GM19328 (cell line): ENCODE data around the gene CYP19A1.
"Not testable (repeated sequence)": the region's sequence is repeated elsewhere in the genome, so short reads cannot be mapped to it uniquely, and the experiment has no call there.

Source experiments
- ATAC-seq: cut with Tn5 transposase; IDR thresholded peaks from one replicate; pipeline ENCODE4 v1.9.1; 2021; ENCODE audit warnings: mild to moderate bottlenecking, moderate library complexity; ENCODE audit not compliant: unreplicated experiment

Gene CYP19A1

DNA sequence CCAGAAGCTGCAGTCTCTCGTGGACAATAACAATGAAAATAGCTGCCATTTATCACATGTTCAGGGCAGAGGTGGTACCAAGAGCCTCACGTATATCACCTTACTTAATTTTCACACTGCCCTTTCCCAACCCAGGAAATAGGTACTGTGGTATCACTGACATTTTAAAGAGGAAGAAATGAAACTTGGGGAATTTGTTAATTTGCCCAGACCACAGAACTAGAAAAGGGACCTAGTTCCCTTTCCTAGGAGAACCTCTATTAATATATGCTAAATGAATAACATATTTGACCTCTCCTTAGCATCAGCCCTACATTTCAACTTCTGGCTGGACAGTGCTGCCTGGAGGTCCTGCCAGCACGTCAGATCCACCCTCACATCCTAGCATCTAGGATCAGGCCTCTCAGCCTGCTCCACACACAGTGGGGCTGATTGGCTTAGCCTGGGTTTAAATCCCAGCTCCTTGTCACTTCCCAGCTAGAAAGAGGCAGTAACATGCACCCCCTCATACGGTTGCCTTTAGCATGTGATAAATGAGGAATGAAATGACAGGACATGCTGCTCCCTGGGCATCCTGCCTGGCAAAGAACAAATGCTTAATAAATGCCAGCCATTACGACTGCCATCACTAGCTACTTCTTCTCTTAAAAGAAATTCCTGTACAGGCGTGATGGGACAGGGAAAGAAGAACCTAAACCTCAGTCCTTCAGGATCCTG is 148.6 kb downstream of the CYP19A1 start:
- ATAC-seq: no peak

DNA sequence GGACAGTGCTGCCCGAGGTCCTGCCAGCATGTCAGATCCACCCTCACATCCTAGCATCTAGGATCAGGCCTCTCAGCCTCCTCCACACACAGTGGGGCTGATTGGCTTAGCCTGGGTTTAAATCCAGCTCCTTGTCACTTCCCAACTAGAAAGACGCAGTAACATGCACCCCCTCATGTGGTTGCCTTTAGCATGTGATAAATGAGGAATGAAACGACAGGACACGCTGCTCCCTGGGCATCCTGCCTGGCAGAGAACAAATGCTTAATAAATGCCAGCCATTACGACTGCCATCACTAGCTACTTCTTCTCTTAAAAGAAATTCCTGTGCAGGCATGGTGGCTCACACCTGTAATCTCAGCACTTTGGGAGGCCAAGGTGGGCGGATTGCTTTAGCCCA is 149.6 kb downstream of the CYP19A1 start:
- ATAC-seq: not testable (repeated sequence)

GRCh38 chr15:51186891-51187290 is 151.5 kb downstream of the CYP19A1 start:
- no peak for ATAC-seq

- no peak for ATAC-seq
Measured at GRCh38 chr15:51186181-51186705, 152.2 kb downstream of the CYP19A1 start.

DNA sequence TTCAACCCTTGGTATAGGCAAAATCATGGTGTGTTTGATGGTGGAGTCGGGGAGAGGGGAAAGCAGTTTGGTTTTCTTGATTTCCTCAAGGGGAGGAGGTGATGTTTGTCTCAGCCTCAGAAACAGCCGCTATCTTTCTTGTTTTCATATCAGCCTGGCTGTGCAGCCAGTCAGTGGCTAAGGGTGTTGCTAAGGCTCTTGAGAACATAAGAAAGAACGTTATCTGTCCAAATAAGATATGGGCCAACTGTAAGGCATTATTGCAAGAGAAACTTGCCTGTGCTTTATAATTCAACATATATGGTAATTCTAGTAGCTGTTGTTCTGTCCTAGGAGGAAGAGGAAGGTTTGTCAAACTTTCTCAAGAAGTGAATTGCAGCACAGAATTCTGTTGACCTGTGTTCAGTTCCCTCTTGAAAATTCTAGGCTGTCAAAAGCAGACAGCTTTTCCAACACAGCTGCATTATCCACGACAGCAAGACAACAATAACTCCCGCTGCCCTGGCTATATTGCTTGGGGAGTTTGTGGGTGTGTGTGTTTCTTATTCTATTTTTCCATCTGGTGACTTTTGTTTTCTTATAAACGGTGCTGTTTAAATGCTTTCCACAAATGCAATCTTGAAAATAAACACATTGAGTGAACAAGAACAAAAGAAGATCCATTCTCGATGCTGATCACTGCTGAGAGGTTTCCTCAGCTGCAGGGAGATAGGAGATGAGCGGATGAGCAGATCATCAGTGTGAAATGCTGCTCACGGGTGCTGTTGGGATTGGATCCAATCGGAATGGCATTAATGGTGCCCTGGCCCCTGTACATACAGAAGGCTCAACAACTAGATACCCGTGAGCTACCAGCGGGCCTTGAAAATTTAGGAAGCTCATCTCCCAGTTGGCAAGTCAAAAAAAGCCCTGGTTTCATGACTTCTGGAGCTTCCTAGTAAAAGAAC is 152.9 kb downstream of the CYP19A1 start:
- no peak for ATAC-seq

DNA sequence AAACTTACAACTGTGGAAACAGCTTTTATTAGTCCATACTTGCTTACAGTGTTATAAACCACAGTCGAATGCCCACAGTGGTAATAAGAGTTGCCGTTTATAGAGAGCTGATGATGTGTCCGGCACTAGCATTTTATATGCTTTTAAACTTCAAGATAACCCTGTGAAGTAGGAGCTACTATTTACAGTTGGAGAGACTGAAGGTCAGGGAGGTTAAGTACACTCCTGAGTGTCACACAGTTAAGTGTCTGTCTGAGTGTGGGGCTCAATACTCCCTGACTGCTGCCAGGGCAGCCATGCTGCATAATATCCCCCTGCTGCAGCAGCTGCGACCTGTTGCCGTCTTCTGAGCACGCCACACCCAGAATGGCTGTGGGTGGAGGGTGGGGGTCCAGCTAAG is 153.8 kb downstream of the CYP19A1 start:
- ATAC-seq: no peak

GRCh38 chr15:51183076-51183475 is 155.3 kb downstream of the CYP19A1 start:
- ATAC-seq: no peak

DNA sequence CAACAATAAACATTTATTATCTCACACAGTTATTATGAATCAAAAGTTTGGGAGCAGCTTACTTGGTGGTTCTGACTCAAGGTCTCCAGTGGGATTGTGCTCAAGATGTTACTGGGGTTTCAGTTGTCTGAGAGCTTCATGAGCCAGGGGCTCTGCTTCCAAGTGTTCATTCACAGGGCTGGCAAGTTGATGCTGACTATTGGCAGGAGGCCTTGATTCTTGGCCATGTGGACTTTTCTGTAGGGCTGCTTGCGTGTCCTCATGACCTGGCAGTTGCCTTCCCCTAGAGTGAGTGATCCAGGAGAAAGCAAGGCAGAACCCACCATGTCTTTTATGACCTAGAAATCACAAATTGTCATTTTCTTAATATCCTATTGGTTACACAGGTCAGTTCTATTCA is 156.5 kb downstream of the CYP19A1 start:
- no peak for ATAC-seq

- no peak for ATAC-seq
Measured at GRCh38 chr15:51181221-51181620, 157.2 kb downstream of the CYP19A1 start.

DNA sequence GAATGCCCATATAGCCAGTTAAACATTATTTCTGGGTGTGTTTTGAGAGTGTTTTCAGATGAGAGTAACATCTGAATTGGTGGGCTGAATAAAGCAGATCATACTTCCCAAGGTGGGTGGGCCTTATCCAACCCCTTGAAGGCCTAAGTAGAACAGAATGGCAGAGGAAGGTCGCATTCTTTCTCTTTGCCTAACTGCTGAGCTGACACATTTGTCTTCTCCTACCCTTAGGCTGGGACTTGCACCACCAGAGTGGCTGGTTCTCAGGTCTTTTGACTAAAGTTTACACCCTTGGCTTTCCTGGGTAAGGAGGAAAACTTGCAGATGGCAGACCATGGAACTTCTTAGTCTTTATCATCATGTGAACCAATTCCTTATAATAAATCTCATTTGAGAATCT is 157.9 kb downstream of the CYP19A1 start:
- ATAC-seq: no peak

DNA sequence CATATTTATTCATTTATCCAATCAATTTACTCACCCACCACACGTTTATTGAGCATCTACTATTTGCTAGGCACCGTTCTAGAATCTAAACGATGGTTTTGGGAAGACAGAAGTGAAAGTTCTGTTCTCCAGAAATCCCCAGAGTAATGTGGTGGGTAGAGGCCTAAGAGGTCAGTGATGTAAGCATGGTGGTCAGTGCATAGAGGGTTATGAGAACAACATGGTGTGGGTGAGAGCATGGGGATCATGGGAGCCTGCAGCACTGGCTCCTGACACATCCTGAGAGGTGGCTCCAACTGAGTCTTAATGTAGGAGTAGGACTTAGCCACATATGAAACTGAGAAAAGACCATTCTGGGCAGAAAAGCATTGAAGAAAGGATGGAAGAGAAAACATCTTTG is 158.4 kb downstream of the CYP19A1 start:
- ATAC-seq: no peak

DNA sequence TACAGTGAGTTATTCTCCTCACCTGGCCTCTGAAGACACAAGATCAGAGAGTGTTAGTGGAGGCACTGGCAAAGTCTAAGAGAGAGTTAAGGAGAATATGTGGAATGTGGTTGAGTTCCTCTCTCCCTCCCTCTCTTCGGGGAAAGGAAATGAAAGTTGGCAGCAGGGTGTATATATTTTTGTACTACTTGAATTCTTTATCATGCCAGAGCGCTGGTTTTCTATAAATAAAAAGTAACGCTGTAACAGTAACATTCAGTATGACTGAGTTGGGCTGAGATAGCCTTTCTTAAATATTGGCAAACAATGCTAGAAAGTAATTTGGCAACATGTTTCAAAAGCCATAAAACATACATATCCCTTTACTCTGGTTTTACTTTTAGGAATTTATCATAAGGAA is 166.2 kb downstream of the CYP19A1 start:
- no peak for ATAC-seq

DNA sequence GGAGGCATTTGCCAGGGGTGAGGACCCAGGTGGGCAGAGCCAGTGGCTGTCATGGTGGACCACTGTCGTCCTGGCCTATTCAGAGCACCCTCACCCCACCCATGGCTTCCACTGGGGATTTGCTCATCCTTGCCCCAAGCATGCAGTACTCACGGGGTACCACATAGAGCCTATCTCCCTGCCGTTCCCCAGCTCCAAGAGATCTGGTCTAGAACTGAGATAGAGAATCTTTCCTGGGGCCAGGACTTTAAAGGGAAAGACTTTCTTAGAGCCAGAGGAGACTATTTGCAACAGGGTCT is 166.8 kb downstream of the CYP19A1 start:
- no peak for ATAC-seq

GRCh38 chr15:51170882-51171633 is 167.3 kb downstream of the CYP19A1 start:
- no peak for ATAC-seq

DNA sequence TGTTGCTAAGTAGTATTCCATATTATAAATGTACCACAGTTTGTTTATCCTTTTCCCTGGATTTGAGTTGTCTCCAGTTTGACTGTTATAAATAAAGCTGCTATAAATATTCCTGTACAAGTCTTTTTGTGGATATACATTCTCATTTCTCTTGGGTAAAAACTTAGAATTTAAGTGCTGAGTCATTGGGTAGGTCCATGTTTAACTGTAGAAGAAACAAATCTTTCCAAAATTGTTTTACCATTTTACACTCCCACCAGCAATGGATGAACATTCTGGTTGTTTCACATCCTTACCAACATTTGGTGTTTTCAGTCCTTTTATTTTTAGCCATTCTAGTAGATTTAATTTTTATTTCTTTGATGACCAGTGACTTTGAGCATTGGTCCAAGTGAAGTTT is 169.7 kb downstream of the CYP19A1 start:
- ATAC-seq: no peak

- no peak for ATAC-seq
Measured at GRCh38 chr15:51163843-51164242, 174.6 kb downstream of the CYP19A1 start.

DNA sequence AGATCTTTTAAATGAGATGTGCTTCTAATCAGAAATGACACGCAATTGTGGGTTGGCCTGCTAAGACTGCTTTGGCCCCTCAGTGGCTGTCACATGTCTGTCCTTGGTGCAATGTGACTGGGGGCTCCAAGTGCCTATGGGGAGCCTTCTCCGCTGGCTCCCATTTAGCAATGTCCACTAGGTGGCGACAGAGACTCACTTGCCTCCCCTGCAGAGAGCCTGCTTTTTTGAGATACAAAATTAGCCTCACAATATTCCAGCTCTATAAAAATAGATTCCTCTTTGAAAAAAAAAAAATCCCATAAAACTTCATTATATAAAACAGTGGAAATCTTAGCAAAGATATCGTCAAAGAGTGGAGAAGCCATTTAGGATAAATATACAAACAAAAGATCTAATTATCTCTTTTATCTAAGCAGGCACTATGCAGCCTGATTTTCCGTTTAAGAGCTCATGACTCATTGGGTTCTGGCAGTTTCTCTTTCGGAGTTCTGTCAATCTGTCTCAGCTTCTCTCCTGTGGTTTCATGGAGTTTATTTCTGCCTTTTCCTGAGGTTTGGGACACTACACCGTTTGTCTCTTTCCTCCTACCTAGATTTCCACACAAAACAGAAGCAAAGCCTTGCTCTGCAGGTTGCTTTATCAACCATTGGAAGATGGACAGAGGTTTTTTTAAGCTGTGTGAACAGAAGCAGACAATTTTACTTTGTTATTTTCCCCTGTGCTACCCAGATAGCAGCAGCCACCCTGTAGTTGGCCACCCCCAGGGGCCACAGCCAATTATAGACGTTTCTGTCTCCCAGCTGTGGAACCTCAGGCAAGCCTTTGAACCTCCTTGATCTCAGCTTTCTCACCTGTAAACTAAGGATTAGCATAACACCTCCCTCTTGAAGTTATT is 175.3 kb downstream of the CYP19A1 start:
- no peak for ATAC-seq

DNA sequence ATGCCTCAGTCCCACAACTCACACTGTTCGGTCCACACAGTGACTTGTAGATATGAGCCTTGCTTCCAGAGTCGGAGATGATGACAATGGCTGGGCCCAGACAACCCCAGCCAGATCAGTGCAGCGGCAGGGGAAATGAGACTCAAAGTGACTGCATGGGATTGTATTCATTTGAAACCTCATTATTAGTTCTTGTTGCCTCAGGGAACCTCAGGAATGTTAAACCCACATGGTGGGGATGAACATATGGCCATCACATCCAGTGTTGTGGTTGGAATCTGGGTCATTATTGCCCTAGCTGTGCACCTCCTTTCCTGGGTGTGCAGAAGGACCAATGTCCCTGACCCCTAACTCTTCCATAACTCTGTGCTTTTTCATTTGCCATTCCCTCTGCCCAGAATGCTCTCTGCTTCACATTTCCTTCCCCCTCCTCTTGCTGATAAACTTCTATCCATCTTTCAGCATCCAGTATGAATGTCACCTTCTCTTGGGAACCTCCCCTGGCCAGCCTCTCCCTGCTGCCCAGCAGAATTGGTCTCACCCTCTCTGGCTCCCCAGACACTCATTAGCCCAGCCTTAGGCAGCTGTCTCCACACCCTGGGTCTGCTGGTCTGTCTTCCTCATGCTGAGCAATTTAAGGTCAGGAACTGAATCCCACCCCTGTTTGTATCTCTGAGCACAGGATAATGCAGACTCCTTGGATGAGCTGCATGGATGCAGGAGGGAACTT is 176.7 kb downstream of the CYP19A1 start:
- ATAC-seq: no peak

DNA sequence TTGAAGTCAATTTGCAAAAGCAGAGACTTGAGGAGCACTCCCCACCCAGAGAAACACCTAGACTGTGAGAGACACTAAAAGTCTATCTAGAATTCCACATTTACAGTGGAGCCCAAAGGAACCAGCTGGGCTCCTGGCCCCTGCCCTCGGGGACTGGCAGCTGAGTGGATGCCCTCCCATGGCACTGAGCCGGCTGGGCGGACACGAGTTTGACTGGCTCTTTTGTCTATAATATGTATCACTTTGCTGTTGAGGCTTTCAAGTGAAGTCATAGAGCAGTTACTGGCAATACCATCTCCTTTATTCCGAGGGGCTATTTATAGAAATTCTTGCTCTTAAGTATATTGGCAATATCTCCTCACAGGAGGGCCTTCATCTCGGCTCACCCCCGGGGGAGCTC is 177.9 kb downstream of the CYP19A1 start:
- ATAC-seq: no peak
